Neural crest cell (in vitro differentiated cells): Measurements from ENCODE around the gene SRRT. TPM values are rescaled to one million over a fixed set of nuclear protein-coding genes. Genes with fewer than 3 reads are reported as not detected.
A peak's percentile ranks its signal among the peaks of the same experiment; 100 is the strongest.

Experiments
- DNase-seq: peaks from one replicate; pipeline ENCODE4 v3.0.0; 2021; ENCODE audit warnings: low read depth, mixed read lengths, low spot score
- H3K27ac Mint-ChIP-seq: one replicate; pipeline ENCODE4 v1.8.0; 2021; ENCODE audit warnings: mild to moderate bottlenecking, mixed read lengths; ENCODE audit not compliant: unreplicated experiment
- H3K27me3 Mint-ChIP-seq: 2 replicates; pipeline ENCODE4 v1.8.0; 2021; ENCODE audit warnings: low read depth, mild to moderate bottlenecking, mixed read lengths
- H3K36me3 Mint-ChIP-seq: 2 replicates; pipeline ENCODE4 v1.8.0; 2021; ENCODE audit warnings: low read depth, mild to moderate bottlenecking, mixed read lengths
- H3K4me1 Mint-ChIP-seq: 2 replicates; pipeline ENCODE4 v1.8.0; 2021; ENCODE audit warnings: mixed read lengths
- H3K4me3 Mint-ChIP-seq: one replicate; pipeline ENCODE4 v1.8.0; 2021; ENCODE audit warnings: mild to moderate bottlenecking, mixed read lengths
- H3K9me3 Mint-ChIP-seq: 2 replicates; pipeline ENCODE4 v1.8.0; 2021; ENCODE audit warnings: mixed read lengths
- CTCF ChIP-seq: fragments of 200-600 bp; sonication (generic); conservative IDR thresholded peaks from 2 replicates; pipeline ENCODE4 v1.5.0; 2021; ENCODE audit warnings: antibody characterized with exemption, mild to moderate bottlenecking
- total RNA-seq: library from RNA; stranded (reverse); gene quantifications from 2 replicates; pipeline ENCODE4 v1.2.1, GENCODE V29; 2021

Gene SRRT
- total RNA-seq, 1 donor from 2014 or later: 356 TPM

- Mint-ChIP-seq H3K27ac (peak overlapping the region; percentile 98), H3K4me3 (peak overlapping the region; percentile 100), H3K4me1 (peaks cover 44% of the 10 kb centered on the region), H3K27me3 (peaks cover 3% of the 10 kb centered on the region), H3K36me3 (peaks cover 26% of the 10 kb centered on the region), H3K9me3 (no peaks in the 10 kb centered on the region)
- no peak for TF ChIP-seq CTCF
- no peak for DNase-seq
These were observed 665 bp upstream of the SRRT start for GRCh38 chr7:100874300-100874576.

- no peak for DNase-seq
- peaks cover 6% of the 10 kb centered on the region for H3K27me3 Mint-ChIP-seq
- TF ChIP-seq CTCF: no peak
- peaks cover 52% of the 10 kb centered on the region for H3K4me1 Mint-ChIP-seq
- H3K9me3 Mint-ChIP-seq: no peaks in the 10 kb centered on the region
- H3K27ac Mint-ChIP-seq: peak overlapping the region; percentile 98
- H3K4me3 Mint-ChIP-seq: peak overlapping the region; percentile 100
- H3K36me3 Mint-ChIP-seq: peaks cover 32% of the 10 kb centered on the region
These were observed 451 bp downstream of the SRRT start for GRCh38 chr7:100875356-100875751.

GRCh38 chr7:100878013-100878412 lies 3.1 kb downstream of the SRRT start:
- Mint-ChIP-seq H3K27ac (no peak overlapping the region), H3K4me3 (peak overlapping the region; percentile 81)

GRCh38 chr7:100878685-100879084 lies 3.8 kb downstream of the SRRT start:
- Mint-ChIP-seq H3K27me3 (peaks cover 6% of the 10 kb centered on the region), H3K4me3 (peak overlapping the region; percentile 81), H3K27ac (no peak overlapping the region), H3K36me3 (peaks cover 33% of the 10 kb centered on the region), H3K9me3 (no peaks in the 10 kb centered on the region), H3K4me1 (peaks cover 52% of the 10 kb centered on the region)
- DNase-seq: no peak
- no peak for TF ChIP-seq CTCF

More at GRCh38 chr7:100878013-100878412, 3.1 kb downstream of the SRRT start:
- Mint-ChIP-seq H3K9me3 (no peaks in the 10 kb centered on the region), H3K27me3 (peaks cover 6% of the 10 kb centered on the region), H3K4me1 (peaks cover 52% of the 10 kb centered on the region), H3K36me3 (peaks cover 30% of the 10 kb centered on the region)
- no peak for DNase-seq
- no peak for TF ChIP-seq CTCF

DNA sequence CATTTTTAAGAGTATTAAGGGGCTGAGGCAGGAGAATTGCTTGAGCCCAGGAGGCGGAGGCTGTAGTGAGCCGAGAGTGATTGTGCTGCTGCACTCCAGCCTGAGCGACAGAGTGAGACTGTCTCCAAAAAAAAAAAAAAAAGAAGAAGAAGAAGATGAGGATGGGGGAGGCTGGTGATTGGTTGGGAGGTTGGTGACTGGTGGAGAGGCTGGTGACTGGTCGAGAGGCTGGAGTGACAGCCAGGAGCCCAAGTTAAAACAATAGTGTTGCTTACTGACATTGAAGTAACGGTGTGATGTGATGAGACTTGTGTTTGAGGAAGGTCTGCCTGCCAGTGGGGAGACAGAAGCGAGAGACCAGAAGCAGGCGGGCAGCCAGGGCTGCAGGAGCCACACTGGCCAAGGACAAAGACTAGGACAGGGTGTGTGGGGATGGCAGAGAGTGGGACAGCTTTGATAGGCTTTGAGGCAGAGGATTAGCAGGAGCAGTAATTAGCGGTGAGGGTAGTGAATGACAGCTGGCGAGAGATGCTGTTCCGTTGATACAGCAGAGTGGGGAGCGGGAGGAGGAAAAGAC lies 4.9 kb downstream of the SRRT start:
- H3K36me3 Mint-ChIP-seq: peaks cover 30% of the 10 kb centered on the region
- no peak for TF ChIP-seq CTCF
- H3K4me3 Mint-ChIP-seq: peak overlapping the region; percentile 80
- no peaks in the 10 kb centered on the region for H3K9me3 Mint-ChIP-seq
- peaks cover 9% of the 10 kb centered on the region for H3K27me3 Mint-ChIP-seq
- H3K27ac Mint-ChIP-seq: peak overlapping the region; percentile 52
- no peak for DNase-seq
- H3K4me1 Mint-ChIP-seq: peaks cover 42% of the 10 kb centered on the region

DNA sequence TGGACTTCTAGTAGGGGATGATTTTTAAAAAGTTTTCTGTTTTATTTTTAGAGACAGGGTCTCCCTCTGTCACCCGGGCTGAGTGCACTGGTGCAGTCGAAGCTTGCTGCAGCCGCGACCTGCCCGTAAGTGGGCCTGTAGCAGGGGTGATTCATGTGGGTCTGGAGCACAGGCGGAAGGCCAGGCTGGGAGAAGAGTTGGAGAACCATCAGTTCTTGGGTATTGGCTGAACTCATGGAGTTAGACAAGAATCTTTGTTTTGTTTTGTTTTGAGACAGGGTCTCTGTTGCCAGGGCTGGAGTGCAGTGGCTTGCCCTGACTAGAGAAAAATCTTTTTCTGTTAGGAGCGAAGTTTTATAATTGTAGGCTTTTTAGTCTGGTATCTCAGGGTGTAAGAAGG lies 5.7 kb downstream of the SRRT start:
- no peak for DNase-seq
- Mint-ChIP-seq H3K4me3 (peak overlapping the region; percentile 68), H3K4me1 (peaks cover 39% of the 10 kb centered on the region), H3K36me3 (peaks cover 31% of the 10 kb centered on the region), H3K27me3 (peaks cover 6% of the 10 kb centered on the region), H3K27ac (peak overlapping the region; percentile 50), H3K9me3 (no peaks in the 10 kb centered on the region)
- TF ChIP-seq CTCF: no peak
